Hematopoietic multipotent progenitor cell treated with erythropoietin and hydrocortisone succinate and interleukin-3 and kit ligand, for 8 days (in vitro differentiated cells): ENCODE measurements around the gene UGT1A7.
"Not testable (repeated sequence)": the region's sequence is repeated elsewhere in the genome, so short reads cannot be mapped to it uniquely, and the experiment has no call there.

ENCODE experiments used
- DNase-seq: peaks from one replicate; pipeline ENCODE4 v3.0.0-alpha.2; 2015

Gene UGT1A7

GRCh38 chr2:233684640-233685039 lies 2.9 kb downstream of the UGT1A7 start:
- no peak for DNase-seq

- DNase-seq: peak; percentile 51
Observed at GRCh38 chr2:233686928-233687327, 5.2 kb downstream of the UGT1A7 start.

DNA sequence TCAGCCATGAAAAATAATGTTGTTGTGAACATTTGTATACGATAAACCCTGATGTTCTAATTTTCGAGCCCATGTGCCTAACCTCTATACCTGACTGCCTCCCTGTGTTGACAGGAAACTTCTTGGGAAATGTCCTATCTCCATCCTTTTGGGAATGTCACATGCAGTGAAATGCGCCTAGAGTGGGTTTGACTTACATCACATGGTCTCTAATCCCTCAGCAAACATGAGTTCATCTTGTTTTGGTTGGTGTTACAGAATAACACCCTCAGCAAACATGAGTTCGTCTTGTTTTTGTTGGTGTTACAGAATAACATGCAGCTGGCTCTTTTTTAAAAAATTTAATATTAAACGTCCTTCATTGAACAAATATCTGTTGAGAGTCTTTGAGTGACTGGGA lies 6.6 kb downstream of the UGT1A7 start:
- no peak for DNase-seq

GRCh38 chr2:233689031-233689430 lies 7.3 kb downstream of the UGT1A7 start:
- no peak for DNase-seq

- peak; percentile 64 for DNase-seq
Observed at GRCh38 chr2:233689501-233689900, 7.8 kb downstream of the UGT1A7 start.

DNA sequence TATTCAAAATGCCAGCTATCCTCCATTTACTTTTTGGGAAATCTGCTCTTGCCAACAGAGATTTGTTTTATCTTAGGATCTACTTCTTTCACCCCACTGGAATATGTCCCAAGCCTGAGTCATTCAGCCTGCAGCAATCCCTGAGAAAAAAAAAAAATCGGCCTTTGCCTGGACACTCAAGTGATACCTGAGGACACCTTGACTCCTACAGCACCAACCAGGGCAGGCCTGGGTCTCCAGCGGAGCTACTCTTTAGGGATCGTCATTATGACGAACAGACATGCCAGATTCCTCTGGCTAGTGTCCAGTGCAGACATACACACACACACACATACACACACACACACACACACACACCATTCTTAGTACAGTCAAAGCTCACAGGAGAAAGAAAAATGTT lies 8.7 kb downstream of the UGT1A7 start:
- DNase-seq: no peak

DNA sequence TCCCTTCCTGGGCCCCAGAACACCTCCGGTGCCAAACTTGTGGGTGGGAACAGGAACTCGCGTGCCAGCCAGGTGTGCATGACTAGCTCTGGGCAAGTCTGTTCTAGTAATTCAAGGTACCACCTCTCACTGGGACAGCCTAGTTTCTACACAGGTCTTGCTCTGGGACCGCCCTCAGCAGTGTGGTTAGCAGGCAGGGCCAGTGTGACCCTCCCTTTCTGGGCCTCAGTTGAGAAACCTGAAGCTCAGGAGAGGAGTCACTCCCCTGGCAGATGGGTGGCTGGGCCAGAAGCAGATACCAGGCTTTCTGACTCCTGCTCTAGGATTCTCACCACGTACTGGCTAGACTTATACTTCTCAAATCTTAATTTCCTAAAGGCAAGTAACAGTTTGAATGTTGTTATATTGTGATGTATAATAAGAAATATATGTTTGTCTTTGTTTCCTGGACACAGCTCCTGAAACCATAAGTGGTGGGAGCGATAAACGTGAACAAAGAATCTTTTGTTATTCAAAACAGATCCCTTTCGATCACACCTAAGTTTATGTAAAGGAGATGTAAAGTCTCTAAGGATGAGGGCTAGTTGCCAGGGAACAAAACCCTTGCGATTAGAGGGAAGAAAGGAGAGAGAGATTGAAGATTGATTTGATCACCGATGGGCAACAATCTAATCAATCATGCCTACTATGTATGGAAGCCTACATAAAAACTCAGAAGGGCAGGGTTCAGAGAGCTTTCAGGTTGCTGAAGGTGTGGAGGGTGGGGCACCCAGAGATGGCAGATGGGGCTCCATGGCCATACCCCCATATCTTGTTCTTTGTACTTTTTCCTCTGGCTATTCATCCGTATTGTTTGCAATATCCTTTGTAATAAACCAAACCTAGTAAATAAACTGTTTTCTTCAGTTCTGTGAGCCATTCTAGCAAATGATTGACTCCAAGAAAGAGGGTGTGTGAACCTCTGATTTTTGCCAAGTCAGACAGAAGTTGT lies 10.0 kb downstream of the UGT1A7 start:
- no peak for DNase-seq

DNA sequence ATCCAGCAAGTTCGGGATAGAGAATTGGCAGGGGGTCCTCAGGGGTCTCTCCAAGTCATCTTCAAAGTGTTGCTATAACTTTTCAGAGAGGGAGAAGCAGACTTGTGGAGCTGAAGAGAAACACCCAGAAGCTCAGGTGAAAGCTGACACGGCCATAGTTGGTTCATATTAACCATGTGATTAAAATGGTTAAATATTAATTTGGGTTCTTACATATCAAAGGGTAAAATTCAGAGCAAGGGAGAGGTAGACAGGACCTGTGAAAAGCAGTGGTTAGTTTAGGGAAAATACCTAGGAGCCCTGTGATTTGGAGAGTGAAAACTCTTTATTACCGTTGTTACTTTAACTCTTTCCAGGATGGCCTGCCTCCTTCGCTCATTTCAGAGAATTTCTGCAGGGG lies 10.9 kb downstream of the UGT1A7 start, which contains the start of gene UGT1A6:
Gene UGT1A6 (plus strand): TSS at position 243 of the 400 bp plus-strand sequence. CDS start 115 bp downstream, at position 358.
- DNase-seq: no peak

DNA sequence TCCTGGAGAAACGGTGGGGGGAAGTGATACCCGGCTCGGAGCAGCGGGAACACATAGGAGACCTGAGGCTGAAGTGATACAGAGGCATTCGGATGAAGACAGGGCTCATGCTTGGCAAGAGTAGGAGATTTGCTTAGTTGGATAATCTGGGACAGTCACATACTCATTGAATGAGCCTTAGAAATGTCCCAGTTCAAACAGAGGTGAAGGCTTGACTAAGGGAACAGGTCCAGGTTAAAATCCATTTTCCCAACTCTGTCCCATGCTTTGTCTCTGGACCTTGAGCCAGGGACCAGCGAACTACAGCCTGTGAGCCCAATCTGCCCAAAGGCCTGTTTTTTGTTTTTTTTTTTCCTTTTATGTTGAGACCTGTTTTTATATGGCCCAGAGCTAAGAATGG lies 12.3 kb downstream of the UGT1A7 start:
- DNase-seq: no peak

- no peak for DNase-seq
Observed at GRCh38 chr2:233698740-233699139, 17.0 kb downstream of the UGT1A7 start.

DNA sequence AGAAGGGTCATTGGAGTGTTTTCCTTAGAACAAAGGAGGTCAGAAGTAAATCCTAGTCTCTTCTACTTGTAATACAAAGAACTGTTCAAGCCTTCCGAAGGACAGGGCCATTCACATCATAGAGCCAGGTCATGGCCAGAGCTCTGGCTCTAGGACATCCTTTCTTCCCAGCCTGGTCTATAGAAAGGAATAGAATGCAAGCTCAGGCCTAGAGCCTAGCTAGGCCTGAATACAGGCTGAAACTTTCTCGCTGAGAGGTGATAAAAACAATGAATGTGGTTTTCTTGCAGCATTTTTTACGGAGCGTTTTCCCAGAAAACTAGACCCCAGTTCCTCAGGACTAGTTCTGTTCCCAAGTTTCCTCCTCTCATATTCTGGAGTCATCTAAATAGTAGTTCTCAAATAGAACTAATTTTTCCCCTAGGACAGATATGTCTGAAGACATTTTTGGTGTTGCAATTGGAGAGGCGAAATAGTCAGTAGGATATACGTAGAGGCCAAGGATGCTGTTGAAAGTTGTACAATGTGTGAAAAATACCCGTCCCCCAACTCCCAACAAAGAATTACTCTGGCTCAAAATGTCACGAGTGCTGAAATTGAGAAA lies 17.8 kb downstream of the UGT1A7 start:
- DNase-seq: no peak

- peak; percentile 96 for DNase-seq
Observed at GRCh38 chr2:233700028-233700635, 18.4 kb downstream of the UGT1A7 start.

DNA sequence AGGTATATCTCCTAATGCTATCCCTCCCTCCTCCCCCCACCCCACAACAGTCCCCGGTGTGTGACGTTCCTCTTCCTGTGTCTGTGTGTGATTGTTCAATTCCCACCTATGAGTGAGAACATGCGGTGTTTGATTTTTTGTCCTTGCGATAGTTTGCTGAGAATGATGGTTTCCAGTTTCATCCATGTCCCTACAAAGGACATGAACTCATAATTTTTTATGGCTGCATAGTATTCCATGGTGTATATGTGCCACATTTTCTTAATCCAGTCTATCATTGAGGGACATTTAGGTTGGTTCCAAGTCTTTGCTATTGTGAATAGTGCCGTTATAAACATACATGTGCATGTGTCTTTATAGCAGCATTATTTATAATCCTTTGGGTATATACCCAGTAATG lies 19.1 kb downstream of the UGT1A7 start:
- not testable (repeated sequence) for DNase-seq

DNA sequence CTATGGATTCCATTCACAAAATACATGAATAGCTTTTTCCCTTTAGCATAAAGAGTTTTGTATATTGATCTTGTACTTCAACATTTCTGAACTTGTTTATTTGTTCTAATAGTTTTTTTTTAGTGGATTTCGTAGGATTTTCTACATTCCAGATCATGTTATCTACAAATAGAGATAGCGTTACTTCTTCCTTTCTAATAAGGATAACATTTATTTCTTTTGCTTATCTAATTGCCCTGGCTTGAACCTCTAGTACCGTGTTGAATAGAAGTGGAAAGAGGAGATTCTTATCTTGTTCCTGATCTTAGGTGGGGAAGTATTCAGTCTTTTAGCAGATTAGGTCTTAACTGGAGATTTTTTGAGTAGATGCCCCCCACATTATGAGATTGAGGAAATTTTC lies 20.5 kb downstream of the UGT1A7 start:
- DNase-seq: no peak

DNA sequence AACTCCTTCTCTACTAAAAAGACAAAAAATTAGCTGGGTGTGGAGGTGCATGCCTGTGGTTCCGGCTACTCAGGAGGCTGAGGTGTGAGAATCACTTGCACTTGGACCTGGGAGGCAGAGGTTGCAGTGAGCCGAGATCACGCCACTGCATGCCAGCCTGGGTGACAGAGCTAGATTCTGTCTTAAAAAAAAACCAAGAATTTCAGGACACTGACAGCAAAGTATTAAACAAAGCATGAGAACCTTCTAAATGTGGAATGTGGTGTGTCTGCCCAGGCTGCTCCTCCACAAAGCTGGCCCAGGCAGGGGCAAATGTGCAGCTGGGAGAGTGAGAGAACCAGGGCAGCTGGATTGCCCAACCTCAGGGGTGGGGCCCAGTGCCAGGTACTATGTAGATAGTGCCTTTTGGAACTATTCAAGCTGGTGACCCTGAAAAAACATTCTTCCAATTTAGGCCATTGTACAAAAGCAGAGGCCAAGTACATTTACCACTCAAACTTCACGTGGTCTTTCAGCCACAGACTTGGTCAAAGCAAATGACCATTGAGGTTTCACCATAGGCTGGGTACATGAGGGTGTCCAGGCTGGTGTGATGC lies 24.3 kb downstream of the UGT1A7 start:
- peak; percentile 35 for DNase-seq

GRCh38 chr2:233706720-233707119 lies 25.0 kb downstream of the UGT1A7 start:
- no peak for DNase-seq

DNA sequence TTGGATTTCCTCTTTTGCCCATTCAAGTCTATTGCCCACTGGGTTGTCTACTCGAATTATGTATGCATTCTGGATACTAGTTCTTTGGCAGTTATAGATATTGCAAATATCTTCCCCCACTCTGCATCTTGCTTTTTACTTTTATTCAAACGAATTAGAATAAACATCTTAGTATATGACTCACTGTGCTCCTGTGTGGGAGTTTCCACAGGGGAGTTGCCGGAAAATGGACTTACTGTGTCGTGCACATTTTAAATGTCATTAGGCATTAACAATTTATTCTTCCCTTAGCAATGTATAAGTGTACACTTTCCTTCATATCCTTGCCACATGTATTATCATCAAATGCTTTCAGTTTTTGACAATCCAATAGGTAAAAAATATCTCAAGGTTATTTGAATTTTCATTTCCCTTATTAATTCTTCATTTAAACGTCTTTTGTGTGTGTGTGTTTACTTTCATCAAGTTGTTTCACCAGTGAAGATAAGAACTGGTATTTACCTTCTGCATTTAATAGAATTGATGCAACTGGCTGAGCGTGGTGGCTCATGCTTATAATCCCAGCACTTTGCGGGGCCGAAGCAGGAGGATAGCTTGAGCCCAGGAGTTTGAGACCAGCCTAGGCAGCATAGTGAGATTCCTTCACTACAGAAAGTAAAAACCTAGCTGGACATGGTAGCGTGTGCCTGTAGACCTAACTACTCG lies 26.4 kb downstream of the UGT1A7 start:
- no peak for DNase-seq

GRCh38 chr2:233708942-233709341 lies 27.2 kb downstream of the UGT1A7 start:
- no peak for DNase-seq

DNA sequence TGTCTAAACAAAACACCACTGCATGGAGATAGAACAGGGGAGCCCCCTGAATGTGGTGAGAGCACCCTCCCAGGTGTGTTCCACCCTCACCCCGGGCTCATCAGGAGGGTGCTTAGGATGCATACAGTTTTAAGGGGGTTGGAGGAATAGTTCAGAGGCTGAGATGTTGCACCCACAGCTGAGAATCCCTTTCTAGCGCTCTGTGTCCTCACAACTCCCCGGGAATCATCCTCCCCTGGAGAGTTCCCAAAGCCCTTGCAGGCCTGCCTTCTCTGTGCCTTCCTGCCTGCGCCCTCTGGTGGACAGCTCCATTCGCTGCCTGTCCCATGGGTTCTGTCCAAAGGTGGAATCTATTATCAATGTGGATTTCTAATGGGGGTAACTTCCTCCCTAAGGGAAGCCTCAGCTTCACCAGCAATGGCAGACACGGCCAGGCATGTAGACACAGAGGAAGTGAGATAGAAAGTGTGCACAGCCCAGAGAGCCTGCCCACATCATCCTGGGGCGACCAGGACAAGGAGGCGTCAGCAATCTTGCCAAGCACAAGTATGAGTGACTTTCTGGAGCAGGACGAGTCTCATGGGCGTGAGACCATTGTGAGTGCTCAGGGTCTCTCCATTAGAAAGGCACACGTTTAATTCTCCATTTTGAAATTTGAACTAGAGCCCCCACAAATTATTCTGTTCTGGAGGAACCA lies 29.8 kb downstream of the UGT1A7 start:
- peak; percentile 80 for DNase-seq

- DNase-seq: no peak
Observed at GRCh38 chr2:233712611-233713261, 31.0 kb downstream of the UGT1A7 start, which contains the start of gene UGT1A5. Gene UGT1A5, plus strand, starts transcription at chr2:233712907. Its CDS starts 85 bp downstream, at chr2:233712992.

- DNase-seq: no peak
Observed at GRCh38 chr2:233713262-233713615, 31.5 kb downstream of the UGT1A7 start.
